Esophagus muscularis mucosa (tissue), 3 donors: ENCODE measurements around the gene NPHP4.

Source experiments
- CTCF ChIP-seq, 3 experiments: fragments of 200-600 bp in 2 of 3; fragments of 450-650 bp in 1 of 3; sonication (generic) in 2 of 3; IDR thresholded peaks; one replicate each; pipeline ENCODE4 v1.5.1; 2017 to 2019; ENCODE audit warnings: antibody characterized with exemption in 3 of 3, mild to moderate bottlenecking in 2 of 3, moderate library complexity in 1 of 3
- POLR2A ChIP-seq: fragments of 450-650 bp; IDR thresholded peaks from one replicate; pipeline ENCODE4 v1.6.1; 2017; ENCODE audit warnings: antibody characterized with exemption, moderate library complexity, mild to moderate bottlenecking, low read depth

- TF ChIP-seq CTCF (IDR thresholded peaks at IDR 0.05) (no peak), POLR2A (no peak)
Observed at GRCh38 chr1:5886541-5887348, 105.5 kb downstream of the NPHP4 start.
